ENCODE measurements around the gene CDPF1. TPM values are rescaled to one million over a fixed set of nuclear protein-coding genes. Genes with fewer than 3 reads are reported as not detected.

CDPF1 gene
- total and polyA plus RNA-seq, 4 donors = 7.4 to 16.3 (median 13.2) TPM

DNA sequence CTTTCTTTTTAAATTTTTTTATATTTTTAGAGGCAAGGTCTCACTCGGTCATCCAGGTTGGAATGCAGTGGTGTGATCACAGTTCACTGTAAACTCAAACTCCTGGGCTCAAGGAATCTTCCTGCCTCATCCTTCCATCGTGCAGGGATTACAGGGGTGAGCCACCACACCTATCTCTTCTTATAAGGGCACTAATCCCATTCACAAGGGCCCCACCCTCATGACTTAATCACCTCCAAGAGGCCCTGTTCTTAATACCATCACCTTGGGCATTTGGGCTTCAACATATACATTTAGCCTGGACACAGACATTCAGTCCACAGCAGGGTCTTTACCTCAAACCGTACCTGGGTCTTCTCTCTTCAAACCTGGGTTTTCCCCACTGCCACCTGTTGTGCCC, 42.1 kb upstream of the CDPF1 start:
- WGBS (ENCODE audit: insufficient coverage) = 92% methylated on average over 3 of the region's 3 CpGs
- Histone ChIP-seq H3K27me3 (ENCODE audit: control insufficient read depth, insufficient read depth, low read length) (no peaks in the 10 kb centered on the region), H3K4me1 (ENCODE audit: control insufficient read depth, insufficient read depth, low read length) (peaks cover 18% of the 10 kb centered on the region), H3K4me3 (ENCODE audit: low read depth, low read length) (no peak overlapping the region), H3K9me3 (ENCODE audit: control insufficient read depth, insufficient read depth, low read length) (no peaks in the 10 kb centered on the region), H3K27ac (ENCODE audit: low read depth, low read length) (no peak overlapping the region), H3K36me3 (ENCODE audit: control insufficient read depth, insufficient read depth, low read length) (peaks cover 71% of the 10 kb centered on the region)
- DNase-seq (ENCODE audit: low read depth in 4 of 6, low spot score in 6 of 6) = no peak

DNA sequence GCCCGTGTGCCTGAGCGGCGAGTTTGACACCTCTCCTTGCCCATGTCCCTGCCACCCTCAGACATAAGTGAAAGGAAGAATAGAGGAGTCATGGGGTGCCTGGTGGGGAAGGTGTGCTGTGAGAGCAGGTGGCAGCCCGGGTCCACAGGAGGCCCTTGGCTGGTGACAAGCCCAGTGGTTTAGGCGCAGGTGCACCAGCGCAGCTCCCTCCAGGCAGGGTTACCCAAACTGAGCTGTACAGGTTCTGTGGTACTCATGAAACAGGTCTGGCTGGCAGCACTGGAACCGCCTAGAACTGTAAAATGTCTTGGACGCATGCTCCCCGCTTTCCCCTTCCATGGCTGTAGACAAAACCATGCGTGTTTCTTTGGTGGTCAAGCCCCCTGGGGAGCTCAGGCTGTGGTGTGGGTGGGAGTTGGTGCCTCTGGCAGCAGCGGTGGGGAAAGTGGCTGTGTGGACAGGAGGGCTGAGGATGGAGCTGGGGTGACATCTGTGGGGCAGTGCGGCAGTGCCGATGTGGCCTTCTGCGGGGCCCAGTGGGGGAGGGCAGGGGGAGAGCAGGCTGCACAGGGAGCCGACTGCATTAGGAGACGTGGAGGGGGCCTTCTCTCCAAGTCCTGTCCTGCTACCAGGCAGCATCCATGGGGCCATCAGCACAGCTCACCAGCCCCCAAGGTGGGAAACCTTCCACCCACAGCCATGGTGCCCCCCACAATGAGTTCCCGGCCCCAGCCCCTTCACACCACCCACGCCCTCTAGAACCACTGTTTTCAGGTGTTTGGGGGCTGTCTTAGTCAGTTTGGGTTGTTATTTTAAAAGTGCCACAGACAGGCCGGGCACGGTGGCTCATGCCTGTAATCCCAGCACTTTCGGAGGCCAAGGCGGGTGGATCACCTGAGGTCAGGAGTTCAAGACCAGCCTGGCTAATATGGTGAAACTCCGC, 41.0 kb upstream of the CDPF1 start:
- Histone ChIP-seq H3K4me1 (ENCODE audit: control insufficient read depth, insufficient read depth, low read length) (peaks cover 11% of the 10 kb centered on the region), H3K4me3 (ENCODE audit: low read depth, low read length) (no peak overlapping the region), H3K27ac (ENCODE audit: low read depth, low read length) (no peak overlapping the region), H3K9me3 (ENCODE audit: control insufficient read depth, insufficient read depth, low read length) (no peaks in the 10 kb centered on the region), H3K36me3 (ENCODE audit: control insufficient read depth, insufficient read depth, low read length) (peaks cover 79% of the 10 kb centered on the region), H3K27me3 (ENCODE audit: control insufficient read depth, insufficient read depth, low read length) (no peaks in the 10 kb centered on the region)
- DNase-seq (ENCODE audit: low read depth in 4 of 6, low spot score in 6 of 6) = no peak
- 93% methylated on average over 16 of the region's 23 CpGs for WGBS (ENCODE audit: insufficient coverage)

DNA sequence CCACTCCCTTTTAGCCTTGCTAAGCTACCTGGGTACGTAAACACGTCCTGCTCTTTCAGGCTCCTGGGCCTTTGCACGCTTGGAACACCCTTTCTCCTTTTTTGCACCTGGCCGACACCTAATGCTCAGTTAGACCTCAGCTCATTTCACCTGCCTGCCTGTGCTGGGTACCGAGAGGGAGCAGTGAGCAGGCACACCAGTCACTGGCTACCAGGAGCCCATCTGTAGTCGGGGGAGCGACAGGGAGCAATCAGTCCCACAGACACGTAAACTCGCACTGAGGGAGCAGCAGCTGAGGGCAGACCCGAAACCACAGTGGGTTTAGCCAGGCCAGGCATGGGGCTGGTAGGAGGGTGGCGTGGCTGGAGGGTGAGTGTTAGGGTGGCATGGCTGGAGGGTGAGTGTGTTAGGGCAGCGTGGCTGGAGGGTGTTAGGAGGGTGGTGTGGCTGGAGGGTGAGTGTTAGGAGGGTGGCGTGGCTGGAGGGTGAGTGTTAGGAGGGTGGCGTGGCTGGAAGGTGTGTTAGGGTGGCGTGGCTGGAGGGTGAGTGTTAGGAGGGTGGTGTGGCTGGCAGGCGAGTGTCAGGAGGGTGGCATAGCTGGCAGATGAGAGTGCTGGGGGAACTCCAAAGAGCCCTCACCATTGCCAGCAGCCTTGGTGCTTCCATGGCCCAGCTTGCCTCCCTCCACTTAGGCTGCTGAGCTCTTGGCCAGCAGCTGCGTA, 40.2 kb upstream of the CDPF1 start:
- no peak for DNase-seq (ENCODE audit: low read depth in 4 of 6, low spot score in 6 of 6)
- Histone ChIP-seq H3K9me3 (ENCODE audit: control insufficient read depth, insufficient read depth, low read length) (no peaks in the 10 kb centered on the region), H3K27ac (ENCODE audit: low read depth, low read length) (no peak overlapping the region), H3K27me3 (ENCODE audit: control insufficient read depth, insufficient read depth, low read length) (no peaks in the 10 kb centered on the region), H3K36me3 (ENCODE audit: control insufficient read depth, insufficient read depth, low read length) (peaks cover 86% of the 10 kb centered on the region), H3K4me1 (ENCODE audit: control insufficient read depth, insufficient read depth, low read length) (peaks cover 3% of the 10 kb centered on the region), H3K4me3 (ENCODE audit: low read depth, low read length) (no peak overlapping the region)
- WGBS (ENCODE audit: insufficient coverage) = 94% methylated on average over 16 of the region's 17 CpGs

DNA sequence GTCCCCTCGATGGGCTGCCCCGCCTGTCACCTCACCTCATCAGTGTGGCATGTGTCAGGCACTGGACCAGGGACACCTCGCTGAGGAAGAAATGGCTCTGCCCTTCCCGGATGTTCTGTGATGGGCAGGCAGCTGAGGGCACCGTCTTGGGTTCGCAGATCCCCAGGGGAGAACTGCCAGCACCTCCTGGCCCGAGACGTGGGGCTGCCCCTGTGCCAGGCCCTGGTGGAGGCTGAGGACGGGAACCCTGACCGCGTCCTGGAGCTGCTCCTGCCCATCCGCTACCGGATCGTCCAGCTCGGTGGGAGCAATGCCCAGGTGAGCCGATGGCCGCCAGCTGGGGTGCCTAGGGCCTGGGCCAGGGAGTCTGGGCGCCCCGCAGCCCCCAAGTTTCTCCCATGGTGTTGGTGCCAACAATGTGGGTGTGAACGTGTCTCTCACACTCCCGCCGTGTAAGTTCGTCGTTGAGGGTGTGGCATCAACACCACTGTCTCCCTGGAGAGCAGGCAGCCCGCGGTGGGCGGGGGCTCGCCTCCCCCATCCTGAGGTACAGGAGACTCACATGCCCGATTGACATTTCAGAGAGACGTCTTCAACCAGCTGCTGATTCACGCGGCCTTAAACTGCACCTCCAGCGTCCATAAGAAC, 39.3 kb upstream of the CDPF1 start:
- Histone ChIP-seq H3K9me3 (ENCODE audit: control insufficient read depth, insufficient read depth, low read length) (no peaks in the 10 kb centered on the region), H3K36me3 (ENCODE audit: control insufficient read depth, insufficient read depth, low read length) (peaks cover 93% of the 10 kb centered on the region), H3K27me3 (ENCODE audit: control insufficient read depth, insufficient read depth, low read length) (no peaks in the 10 kb centered on the region), H3K27ac (ENCODE audit: low read depth, low read length) (no peak overlapping the region), H3K4me1 (ENCODE audit: control insufficient read depth, insufficient read depth, low read length) (no peaks in the 10 kb centered on the region), H3K4me3 (ENCODE audit: low read depth, low read length) (no peak overlapping the region)
- 94% methylated on average over 33 of the region's 33 CpGs for WGBS (ENCODE audit: insufficient coverage)
- DNase-seq (ENCODE audit: low read depth in 4 of 6, low spot score in 6 of 6) = no peak

DNA sequence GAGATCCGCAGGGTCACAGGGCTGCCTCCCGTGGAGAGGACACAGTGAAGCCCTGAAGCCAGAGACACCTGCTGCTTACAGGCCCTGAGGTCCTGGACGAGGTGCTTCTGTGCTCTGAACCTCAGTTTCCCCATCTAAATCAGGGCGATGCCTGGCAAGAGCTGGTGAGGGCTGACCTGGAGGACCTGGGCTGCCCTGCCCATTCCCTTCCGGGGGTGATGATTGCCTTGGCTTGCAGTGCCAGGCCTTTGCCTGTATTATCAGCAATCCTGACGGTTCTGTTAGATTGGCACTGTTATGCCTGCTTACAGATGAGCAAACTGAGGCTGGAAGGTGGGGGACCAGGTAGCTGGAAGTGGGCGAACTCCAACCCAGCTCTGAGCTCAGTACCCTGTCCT, 38.8 kb upstream of the CDPF1 start:
- Histone ChIP-seq H3K27ac (ENCODE audit: low read depth, low read length) (no peak overlapping the region), H3K36me3 (ENCODE audit: control insufficient read depth, insufficient read depth, low read length) (peaks cover 94% of the 10 kb centered on the region), H3K4me1 (ENCODE audit: control insufficient read depth, insufficient read depth, low read length) (no peaks in the 10 kb centered on the region), H3K27me3 (ENCODE audit: control insufficient read depth, insufficient read depth, low read length) (no peaks in the 10 kb centered on the region), H3K4me3 (ENCODE audit: low read depth, low read length) (no peak overlapping the region), H3K9me3 (ENCODE audit: control insufficient read depth, insufficient read depth, low read length) (no peaks in the 10 kb centered on the region)
- DNase-seq (ENCODE audit: low read depth in 4 of 6, low spot score in 6 of 6) = no peak
- WGBS (ENCODE audit: insufficient coverage) = 86% methylated on average over 7 of the region's 7 CpGs

DNA sequence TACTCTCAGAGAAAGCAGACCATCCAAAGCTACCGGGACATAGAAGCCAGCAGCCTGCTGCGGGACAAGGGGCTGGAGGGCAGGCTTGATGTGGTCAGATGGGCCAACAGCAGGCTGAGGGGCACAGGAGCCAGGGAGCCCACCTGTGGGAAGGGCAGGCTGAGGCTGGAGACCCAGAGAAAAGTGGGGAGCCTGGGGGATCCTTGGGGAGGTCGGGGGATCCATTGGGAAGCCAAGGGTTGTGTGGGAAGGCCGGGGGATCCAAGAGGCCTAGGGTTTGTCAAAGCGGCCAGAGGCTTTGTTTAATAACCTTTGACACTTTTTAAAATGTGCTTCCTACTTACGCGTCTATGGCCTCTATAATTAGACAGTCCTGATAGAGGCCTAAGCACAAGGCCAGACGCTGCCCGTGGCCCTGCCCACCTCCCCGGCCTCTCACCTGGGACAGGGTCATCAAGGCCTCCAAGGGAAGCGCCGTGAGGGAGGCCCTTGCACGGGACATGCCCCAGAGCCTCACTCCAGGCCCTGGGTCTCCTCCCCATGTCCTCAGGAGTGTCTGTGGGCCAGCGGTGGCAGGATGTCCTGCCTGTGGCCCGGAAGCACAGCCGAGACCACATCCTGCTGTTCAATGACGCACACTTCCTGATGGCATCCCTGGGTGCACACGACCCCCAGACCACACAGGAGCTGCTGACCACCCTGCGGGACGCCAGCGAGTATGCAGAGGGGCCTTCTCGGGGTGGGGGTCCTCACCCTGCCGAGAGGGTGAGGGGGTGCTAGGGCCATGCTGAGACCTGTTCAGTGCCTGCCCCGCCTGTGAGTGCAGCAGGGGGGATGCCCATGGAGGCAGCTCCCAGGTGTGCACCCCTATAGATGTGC, 38.0 kb upstream of the CDPF1 start:
- no peak for DNase-seq (ENCODE audit: low read depth in 4 of 6, low spot score in 6 of 6)
- H3K4me3 ChIP-seq (ENCODE audit: low read depth, low read length) = no peak overlapping the region
- H3K27me3 ChIP-seq (ENCODE audit: control insufficient read depth, insufficient read depth, low read length) = no peaks in the 10 kb centered on the region
- H3K27ac ChIP-seq (ENCODE audit: low read depth, low read length) = no peak overlapping the region
- H3K9me3 ChIP-seq (ENCODE audit: control insufficient read depth, insufficient read depth, low read length) = no peaks in the 10 kb centered on the region
- 85% methylated on average over 24 of the region's 24 CpGs for WGBS (ENCODE audit: insufficient coverage)
- no peaks in the 10 kb centered on the region for H3K4me1 ChIP-seq (ENCODE audit: control insufficient read depth, insufficient read depth, low read length)
- peaks cover 91% of the 10 kb centered on the region for H3K36me3 ChIP-seq (ENCODE audit: control insufficient read depth, insufficient read depth, low read length)

DNA sequence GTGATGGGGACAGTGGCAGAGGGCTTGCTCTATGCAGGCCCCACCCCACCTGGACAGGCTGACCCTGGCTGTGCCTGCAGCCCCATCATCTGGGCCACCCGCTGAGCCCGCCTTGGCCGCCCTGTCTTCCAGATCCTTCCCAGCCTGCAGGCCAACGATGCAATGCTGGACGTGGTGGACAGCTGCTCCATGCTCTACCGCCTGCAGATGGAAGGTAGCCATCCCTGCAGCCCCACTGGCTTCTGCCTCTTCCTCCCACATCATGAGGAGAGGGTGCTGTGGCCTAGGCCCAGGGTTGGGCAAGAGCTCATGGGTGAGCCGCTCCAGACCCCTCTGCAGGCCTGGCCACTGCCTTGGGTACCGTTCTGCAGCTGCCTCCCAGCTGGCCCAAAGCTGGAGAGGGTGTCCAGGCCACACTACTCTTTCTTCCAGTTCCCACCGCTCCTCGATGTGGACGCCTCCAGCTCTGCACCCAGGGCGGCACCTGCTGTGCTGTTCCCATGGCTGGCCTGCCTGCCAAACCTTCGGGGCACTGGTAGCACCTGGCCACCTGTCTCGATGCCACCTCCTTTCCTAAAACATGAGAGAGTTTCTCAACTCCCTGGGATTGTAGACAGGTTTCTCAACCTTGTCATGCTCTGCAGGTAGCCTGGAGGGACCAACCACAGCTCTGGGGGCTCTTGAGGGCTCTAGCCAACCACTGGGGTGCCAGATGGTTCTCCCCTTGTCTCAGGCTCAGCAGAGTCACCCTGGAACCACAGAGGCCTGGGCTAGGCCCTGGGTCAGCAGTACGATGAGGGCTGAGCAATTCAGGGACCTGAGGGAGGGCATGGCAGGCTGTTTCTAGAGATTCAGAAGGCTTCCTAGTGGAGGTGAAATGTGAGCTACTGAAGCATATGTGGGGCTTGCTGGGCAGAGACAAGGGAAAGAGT, 37.1 kb upstream of the CDPF1 start:
- Histone ChIP-seq H3K27ac (ENCODE audit: low read depth, low read length) (no peak overlapping the region), H3K36me3 (ENCODE audit: control insufficient read depth, insufficient read depth, low read length) (peaks cover 91% of the 10 kb centered on the region), H3K4me1 (ENCODE audit: control insufficient read depth, insufficient read depth, low read length) (no peaks in the 10 kb centered on the region), H3K9me3 (ENCODE audit: control insufficient read depth, insufficient read depth, low read length) (no peaks in the 10 kb centered on the region), H3K27me3 (ENCODE audit: control insufficient read depth, insufficient read depth, low read length) (no peaks in the 10 kb centered on the region), H3K4me3 (ENCODE audit: low read depth, low read length) (no peak overlapping the region)
- 96% methylated on average over 15 of the region's 15 CpGs for WGBS (ENCODE audit: insufficient coverage)
- DNase-seq (ENCODE audit: low read depth in 4 of 6, low spot score in 6 of 6) = no peak

DNA sequence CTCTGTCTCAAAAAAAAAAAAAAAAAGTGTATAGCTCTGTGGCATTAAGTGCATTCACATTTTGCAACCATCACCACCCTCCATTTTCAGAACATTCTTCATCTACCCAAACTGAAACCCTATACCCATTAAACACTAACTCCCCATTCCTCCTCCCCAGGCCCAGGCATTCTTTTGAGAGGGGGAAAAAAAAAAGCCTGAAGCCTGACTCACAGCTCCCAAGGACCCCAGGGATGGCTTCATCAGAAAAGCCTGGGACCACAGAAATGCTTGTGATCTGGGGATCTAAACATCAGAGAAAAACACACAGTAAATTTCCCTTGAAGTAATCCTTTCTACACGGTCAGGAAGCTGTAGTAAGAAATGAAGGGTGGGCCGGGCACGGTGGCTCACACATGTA, 35.9 kb upstream of the CDPF1 start:
- no peak for DNase-seq (ENCODE audit: low read depth in 4 of 6, low spot score in 6 of 6)
- no peaks in the 10 kb centered on the region for H3K27me3 ChIP-seq (ENCODE audit: control insufficient read depth, insufficient read depth, low read length)
- peaks cover 91% of the 10 kb centered on the region for H3K36me3 ChIP-seq (ENCODE audit: control insufficient read depth, insufficient read depth, low read length)
- H3K4me1 ChIP-seq (ENCODE audit: control insufficient read depth, insufficient read depth, low read length) = no peaks in the 10 kb centered on the region
- H3K27ac ChIP-seq (ENCODE audit: low read depth, low read length) = no peak overlapping the region
- H3K9me3 ChIP-seq (ENCODE audit: control insufficient read depth, insufficient read depth, low read length) = no peaks in the 10 kb centered on the region
- WGBS (ENCODE audit: insufficient coverage) = 100% methylated on average over 3 of the region's 3 CpGs
- H3K4me3 ChIP-seq (ENCODE audit: low read depth, low read length) = no peak overlapping the region

Data from spinal cord (tissue), 10 donors.